Measurements from ENCODE around the gene UMAD1.

The UMAD1 gene

DNA sequence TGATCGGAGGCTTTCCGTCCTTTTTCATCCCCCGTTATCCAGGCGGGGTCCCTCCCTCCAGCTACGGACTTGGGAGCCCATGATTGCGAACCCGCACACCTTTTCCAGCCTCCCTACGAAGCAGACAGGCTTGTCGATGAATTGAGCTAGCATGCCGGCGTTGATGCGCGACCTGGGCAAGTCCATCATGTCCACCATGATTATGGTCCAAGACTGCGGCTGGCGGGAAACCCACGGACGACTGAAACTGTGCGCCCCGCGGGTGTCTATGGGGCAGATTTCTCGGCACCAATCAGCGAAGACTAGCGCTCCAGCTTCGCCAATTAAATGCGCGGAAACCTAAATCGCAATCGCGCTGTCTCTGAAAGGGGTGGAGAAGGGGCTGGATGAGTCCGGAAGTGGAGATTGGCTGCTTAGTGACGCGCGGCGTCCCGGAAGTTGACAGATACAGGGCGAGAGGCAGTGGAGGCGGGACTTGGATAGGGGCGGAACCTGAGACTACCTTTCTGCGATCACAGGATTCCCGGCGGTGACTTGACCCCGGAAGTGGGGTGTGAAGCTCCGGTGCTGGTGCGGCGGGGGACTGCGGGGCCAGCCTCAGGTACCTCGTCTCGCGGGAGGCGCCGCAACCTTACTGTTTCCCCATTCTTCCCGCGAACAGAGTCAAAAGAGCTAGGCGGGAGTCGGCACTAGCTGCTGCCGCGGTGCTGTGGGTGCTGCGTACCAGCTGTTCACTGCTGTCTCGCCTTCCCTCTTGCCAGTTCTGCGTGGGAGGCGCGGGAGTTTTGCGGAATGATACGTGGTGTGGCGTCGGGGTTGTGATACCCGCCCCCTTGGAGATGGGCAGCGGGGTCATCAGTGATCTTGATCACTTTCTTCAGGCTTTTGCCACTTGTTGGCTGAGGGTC lies at the start of gene UMAD1:
UMAD1 (plus strand) TSS at position 532 of the 908 bp plus-strand sequence. CDS start 32,620 bp downstream, outside the sequence.
- peak; percentile 97 to 98 for DNase-seq

DNA sequence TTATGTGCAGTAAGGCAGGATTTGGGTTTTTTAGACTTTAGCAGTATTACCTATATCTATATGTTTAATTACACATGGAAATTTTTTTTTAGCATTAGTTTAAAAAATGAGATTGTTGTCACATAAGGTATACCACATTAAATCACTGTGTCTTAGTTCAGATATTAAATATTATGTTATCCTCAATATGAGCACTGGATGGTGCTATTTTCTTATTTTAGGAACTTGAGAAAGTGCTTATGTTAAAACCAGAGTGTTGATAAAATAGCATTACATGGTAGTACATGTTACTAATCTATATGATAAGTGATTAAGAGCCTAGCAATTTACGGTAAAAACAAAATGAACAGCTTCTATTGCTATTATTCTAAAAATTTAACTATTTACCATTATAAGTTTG lies 45.1 kb upstream of the UMAD1 start:
- no peak for DNase-seq

- DNase-seq: no peak
Measured at GRCh38 chr7:7596176-7596575, 44.4 kb upstream of the UMAD1 start.

DNA sequence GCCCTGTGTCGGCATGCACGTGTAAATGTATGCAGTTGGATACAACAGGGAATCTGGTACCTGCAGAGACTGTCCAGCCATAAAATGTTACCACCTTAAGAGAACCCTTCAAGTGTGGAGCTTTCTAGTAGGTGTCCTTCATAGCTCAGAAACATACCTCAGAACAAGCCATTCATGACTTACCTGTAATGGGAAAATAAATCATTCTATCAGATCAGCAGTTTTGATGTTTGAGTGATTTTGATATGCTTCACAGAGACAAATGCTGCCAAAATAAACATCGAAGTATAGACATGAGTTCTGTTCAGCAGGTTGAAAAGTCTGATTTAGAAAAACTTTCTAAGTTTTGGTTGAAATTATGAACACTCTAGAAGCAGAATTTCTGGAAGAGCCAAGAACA lies 33.5 kb upstream of the UMAD1 start:
- DNase-seq: no peak

GRCh38 chr7:7609330-7609729 lies 31.2 kb upstream of the UMAD1 start:
- DNase-seq: no peak

DNA sequence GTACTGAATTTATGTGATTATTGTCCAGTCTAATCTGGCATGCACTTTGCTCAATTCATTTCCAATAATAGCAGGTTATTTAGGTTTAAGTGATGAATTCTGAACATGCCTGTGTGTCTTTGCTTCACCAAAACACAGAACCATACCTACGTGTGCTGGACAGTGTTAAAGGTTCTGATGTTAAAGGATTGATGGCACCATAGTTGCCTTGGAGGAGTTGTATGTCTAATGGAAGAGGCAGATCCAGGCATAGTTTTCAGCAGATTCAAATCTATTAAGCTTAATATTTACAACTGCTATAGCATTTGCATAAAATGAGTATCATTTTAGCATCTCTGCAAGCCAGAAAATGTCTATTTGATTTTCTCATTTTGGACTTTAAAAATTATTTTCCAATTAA lies 28.0 kb upstream of the UMAD1 start:
- no peak for DNase-seq

DNA sequence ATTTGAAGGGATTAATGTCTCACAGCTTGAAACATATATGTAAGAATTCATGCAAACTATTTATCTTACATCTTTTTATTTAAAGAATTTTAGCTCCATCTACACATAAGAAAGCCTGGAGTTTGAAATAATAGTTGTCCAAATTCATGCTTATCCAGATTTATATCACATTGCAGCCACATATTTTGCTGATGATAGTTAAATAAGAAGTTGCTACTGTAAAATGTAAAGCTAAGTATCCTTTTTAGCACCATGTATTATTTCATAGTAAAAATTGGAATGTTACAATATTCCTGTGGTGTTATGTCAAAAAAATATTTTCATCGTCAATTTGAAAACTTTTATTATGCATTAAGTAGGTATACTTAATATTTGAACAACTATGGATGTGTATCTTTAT lies 27.3 kb upstream of the UMAD1 start:
- DNase-seq: no peak

DNA sequence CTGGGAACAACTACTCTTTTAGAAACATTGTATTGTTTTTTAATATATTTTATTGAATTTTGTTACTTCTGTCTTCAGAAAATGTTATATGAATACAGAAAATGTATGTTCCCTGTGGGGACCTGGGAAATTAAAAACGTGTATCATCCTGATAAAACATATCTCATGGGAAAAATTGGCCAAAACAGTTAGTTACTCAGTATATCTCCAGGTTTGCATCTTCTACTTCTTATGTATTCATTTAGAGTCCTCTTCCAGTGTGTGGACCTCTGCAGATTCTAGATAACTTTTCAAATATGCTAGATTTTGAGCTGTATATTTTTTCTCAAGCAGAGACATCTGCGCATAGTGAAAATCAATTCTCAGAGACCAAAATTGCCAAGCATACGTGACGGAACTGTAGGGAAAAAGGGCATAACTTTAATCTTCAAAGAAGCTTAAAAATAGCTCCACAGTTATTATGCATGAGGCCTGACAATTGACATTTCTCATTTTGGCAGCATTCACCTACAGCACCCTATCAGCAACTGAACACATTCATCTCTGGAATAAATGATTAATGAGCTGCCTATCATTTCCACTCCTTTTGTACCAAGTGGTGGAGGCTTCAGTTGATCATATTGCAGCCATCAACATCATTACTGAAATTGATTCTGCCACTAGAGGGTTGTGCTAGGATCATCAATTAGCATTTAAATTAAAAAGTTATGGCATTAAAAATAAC lies 26.4 kb upstream of the UMAD1 start:
- no peak for DNase-seq

GRCh38 chr7:7617550-7617949 lies 23.0 kb upstream of the UMAD1 start:
- DNase-seq: no peak

GRCh38 chr7:7618410-7618809 lies 22.1 kb upstream of the UMAD1 start:
- no peak for DNase-seq

- no peak for DNase-seq
Measured at GRCh38 chr7:7620236-7620635, 20.3 kb upstream of the UMAD1 start.

DNA sequence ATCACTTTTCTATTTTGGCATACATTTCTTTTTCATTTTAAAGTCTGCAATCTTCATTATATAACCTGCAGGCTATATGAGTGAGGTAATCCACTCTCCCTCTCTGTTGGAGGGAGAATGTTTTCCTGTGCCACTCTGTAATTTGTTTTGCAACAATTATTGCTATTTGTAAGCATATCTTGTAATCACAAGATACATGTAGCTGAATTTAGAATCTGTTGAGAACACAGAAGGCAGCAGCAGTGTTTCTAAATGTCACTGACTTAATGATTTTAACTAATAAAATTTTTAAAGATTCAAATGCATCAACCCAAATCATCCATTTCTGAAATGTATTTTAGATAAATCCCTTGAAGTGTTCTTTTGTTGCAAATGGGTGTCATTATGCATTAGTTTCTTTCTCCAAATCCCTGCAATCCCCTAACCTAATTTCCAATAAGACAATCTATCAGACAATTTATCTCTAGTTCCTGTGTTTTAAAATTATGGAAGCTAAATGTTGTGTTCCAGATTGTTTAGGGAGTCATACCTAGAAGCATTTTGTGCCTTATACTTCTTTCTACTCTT lies 19.8 kb upstream of the UMAD1 start:
- no peak for DNase-seq

DNA sequence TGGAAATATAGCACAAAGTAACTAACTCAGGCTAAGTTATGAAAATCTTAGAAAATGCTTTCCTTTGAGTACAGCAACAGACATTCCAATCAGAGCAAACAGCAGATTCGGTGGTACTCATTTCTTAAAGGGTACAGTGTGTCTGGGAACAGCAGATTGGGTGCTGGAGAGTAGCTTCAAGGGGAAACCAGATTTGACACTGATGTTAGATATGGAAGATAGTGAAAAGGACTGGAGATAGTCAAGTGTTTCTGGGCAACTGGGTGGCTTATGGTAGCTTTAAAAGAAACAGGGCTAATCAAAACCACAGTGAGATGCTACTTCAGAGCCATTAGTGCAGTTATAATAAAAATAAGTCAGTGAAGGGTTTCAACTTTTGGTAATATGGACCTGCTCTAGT lies 12.1 kb upstream of the UMAD1 start:
- no peak for DNase-seq

GRCh38 chr7:7630626-7631329 lies 9.8 kb upstream of the UMAD1 start:
- DNase-seq: no peak

GRCh38 chr7:7639421-7639820 lies 1.1 kb upstream of the UMAD1 start:
- no peak for DNase-seq

DNA sequence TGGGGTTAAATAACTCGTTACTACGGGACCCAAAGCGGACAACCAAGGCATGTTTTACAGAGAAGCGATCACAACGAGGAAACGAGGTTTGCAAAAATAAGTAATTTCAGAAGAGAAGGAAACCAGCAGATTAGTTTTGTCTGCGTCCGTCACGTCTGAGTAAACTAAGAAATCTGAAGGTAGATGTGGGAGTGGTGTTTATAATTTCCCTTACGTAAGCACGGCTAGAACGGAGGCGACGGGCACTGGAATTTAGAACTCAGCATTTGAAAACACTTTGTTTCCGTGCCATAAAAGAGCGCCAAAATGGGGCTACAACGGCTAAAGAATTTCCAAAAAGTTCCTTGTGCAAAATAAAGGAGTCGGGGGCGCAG lies 718 bp upstream of the UMAD1 start:
- peak; percentile 46 to 47 for DNase-seq

DNA sequence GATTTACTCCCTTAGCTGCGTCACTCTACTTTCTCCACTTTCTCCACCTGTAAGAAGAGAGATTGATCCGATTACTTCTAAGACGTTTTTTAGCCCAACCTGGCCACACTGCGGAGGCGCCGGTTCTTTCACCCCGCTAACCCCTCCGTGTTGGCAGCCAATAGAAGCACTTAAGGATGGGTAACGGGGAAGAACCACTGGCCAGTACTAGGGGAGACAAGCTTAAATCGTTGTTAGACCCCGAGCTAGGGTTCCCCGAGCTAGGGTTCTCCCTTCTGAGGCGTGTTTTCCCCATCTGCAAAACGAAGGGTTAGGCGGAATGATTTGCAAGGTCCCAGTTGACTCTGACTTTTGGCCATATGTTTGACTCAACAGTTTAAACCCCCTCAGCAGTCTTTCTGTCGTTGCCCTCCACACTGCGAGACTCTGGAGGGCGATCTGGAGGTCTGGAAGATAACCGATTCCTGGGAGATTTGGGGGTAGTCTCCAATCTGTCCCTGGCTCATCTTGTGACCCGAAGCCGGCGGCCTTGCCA lies 644 bp downstream of the UMAD1 start:
- no peak for DNase-seq

- no peak for DNase-seq
Measured at GRCh38 chr7:7642081-7642480, 1.5 kb downstream of the UMAD1 start.

- no peak for DNase-seq
Measured at GRCh38 chr7:7647495-7648036, 7.0 kb downstream of the UMAD1 start.

DNA sequence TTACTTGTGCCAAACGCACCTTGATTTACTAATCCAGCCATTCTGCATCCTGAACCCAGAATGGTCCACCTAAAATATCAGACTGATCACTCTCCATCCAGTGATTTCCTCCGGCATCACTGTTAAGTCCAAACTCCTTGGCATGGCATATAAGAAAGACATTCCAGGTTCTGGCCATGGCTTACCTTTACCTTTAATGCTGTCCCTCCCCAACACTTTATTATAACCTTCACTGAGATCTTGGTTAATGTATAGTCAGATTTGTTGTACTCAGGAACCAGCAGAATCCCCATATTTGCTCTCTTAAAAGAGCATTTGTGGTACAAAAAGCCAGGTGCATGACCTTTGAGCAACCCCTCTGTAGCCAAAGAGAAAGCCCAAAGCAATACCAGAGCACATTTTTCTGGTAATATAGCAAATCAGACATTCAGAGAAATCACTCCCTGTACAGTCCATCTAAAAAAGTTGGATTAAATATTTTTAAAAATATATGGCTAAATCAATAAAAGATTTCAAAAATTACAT lies 10.2 kb downstream of the UMAD1 start:
- DNase-seq: no peak

GRCh38 chr7:7651479-7651878 lies 10.9 kb downstream of the UMAD1 start:
- no peak for DNase-seq

DNA sequence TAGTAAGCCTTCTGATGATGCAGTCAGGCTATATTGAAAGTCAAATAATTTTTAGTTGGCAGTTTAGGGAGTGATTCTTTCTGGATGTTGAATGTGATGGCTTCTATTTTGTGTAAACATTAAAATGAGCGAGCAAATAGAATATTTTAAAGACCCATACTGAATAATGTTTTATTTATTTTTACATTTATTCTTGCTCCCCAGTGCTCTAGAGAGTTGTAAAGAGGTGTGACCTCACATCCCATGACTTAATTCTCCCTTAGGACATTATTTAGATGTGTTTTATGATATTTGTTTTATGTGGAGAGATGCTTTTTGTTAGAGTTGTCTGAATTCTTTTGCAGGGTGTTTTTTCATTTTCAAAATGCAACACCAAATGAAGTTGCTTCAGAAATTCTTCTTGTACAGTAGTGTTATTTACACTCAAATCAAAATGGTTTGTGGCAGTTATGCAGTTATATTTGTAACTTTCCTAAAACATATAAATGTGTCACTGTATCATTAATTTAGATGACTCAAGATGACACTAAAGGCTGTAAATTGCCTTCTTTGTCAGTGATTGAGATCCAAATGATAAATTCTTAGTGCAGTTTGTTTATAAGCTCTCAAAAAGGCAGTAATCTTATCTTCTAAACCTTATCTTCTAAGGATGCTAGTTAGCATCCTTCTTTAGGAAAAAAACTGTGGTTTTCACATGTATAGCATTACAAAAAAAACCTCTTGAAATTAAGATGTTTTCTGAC lies 12.4 kb downstream of the UMAD1 start:
- no peak for DNase-seq

All from activated CD4-positive, alpha-beta T cell treated with anti-CD3 and anti-CD28 coated beads, Interleukin-2, amount 50 U/mL, for 4 hours (primary cell).